ENCODE data around the gene VEZT. TPM values are rescaled to one million over a fixed set of nuclear protein-coding genes. Genes with fewer than 3 reads are reported as not detected.

The VEZT gene
- total RNA-seq, 2 experiments from 2014 or later = 52.0 to 55.6 TPM

DNA sequence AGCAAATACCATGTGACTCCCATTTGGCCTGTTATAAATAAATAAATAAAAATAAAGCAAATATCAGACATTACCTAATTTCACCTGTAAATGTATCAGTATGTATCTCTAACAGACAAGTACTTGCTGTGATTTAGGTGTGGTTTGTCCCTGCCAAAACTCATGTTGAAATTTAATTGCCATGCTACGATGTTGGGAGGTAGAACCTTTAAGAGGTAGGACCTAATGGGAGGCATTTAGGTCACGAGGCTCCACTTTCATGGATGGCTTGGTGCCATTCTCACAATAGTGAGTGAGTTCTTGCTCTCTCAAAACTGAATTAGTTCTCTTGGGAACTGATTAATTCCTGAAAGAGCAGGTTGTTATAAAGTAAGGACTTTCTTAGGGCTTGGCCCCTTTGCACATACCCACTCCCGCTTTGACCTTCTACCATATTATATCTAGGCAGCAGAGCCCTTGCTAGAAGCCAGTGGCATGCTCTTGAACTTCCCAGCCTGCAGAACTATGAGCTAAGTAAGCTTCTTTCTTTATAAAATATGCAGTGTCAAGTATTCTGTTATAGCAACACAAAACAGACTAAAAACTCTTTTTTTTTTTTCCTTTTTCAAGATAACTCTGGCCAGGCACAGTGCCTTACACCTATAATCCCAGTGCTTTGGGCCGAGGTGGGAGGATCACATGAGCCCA lies 26.0 kb downstream of the VEZT start:
- ChIA-PET POLR2A (interaction anchor here (0.6 kb wide), 1 partner anchor 230 kb away, joined by 3 read pairs; no protein-coding TSS in a partner anchor), CTCF (no interaction called here)

- ChIA-PET CTCF (no interaction called here), POLR2A (no interaction called here)
Measured at GRCh38 chr12:95244350-95244749, 26.7 kb downstream of the VEZT start.

GRCh38 chr12:95248095-95248494 lies 30.5 kb downstream of the VEZT start:
- POLR2A ChIA-PET = no interaction called here
- CTCF ChIA-PET = no interaction called here

DNA sequence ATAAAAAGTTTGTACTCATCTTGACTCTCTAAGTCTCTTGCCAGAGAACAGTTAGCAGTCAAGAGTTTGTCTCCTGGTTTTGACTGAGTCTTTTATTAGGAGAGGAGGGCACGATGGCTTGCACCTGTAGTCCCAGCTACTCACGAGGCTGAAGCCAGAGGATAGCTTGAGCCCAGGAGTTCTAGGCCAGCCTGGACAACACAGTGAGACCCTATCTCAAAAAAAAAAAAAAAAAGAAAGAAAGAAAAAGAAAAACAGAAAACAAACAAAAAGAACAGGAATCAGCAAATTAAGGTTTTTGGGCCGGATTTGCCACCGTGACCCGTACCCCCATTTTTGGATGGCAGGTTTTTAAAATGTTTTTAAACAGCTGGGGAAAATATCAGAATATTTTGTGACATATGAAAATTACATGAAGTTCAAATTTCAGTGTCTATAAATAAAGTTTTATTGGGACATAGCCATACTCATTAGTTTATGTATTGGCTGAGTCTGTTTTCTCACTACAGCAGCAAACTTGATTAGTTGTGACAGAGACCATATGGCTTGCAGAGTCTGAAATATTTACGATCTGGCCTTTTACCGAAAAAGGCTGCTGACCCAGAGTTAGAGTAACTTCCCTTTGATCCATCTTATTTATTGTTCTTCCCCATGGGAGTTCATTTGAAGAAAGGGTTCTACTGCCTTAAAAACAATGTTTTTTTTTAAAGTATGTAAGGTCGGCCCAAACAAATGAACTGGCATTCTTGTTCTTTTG lies 31.2 kb downstream of the VEZT start:
- CTCF ChIA-PET = no interaction called here

DNA sequence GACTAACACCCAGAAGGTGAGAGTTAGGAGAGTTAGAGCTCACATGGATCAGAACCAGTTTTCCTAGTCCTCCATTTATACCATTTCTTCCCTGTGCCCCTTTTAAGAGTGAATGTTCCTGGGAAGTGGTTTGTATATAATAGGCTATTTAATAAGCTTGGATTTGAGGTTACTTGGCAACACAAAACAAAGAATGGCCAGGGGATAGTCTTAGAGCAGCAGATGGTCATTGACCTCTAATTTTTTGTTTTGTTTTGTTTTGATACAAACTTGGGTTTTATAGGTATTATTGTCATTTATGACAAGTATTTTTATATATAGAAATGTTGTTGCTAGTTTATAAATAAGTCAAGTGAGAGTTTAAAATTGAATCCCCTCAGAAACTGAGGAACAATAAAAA lies 35.8 kb downstream of the VEZT start:
- POLR2A ChIA-PET = no interaction called here
- CTCF ChIA-PET = interaction anchor here (0.6 kb wide), 1 partner anchor 17 kb away, joined by 3 read pairs; no protein-coding TSS in a partner anchor

More for the DNA sequence above, 31.2 kb downstream of the VEZT start:
- POLR2A ChIA-PET = interaction anchor here (0.6 kb wide), 1 partner anchor 65 kb away, joined by 3 read pairs; no protein-coding TSS in a partner anchor

DNA sequence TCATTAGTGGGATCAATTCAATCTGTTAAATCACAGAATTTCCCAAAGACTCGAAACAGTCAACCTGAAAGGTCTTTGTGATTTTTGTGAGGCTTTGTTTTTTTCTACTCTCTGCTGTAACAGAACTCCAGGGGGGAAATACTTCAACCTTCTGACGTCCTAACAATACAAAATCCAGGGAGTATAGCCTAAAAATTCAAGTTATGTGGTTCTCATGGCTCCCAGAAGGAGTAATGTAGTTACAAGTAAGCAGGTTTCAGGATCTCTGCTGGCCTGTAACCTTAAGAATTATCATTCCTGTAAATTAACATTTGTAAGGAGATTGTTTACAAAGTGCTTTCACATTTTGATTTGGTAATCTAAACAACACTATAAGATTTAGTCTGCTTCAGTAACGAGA lies 39.9 kb downstream of the VEZT start:
- ChIA-PET POLR2A (no interaction called here), CTCF (no interaction called here)

DNA sequence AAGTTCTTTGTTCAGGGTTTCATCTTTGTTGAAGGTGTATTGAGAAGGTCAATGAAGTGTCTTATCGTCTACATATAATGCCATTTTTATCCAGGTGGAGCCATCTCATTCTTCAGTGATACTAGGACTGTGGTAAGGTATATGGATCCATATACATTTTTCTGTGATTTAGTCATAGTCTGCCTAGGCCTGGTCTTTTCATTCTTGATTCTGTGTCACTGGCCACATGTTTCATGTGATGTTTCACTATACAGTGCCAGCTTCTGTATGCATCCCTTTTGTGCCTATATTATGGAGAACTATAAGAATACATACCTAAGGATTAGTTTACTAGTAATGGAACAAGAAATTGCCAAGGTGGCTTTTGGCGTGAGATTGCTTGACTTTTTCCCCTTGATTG lies 40.5 kb downstream of the VEZT start:
- ChIA-PET CTCF (no interaction called here), POLR2A (no interaction called here)

DNA sequence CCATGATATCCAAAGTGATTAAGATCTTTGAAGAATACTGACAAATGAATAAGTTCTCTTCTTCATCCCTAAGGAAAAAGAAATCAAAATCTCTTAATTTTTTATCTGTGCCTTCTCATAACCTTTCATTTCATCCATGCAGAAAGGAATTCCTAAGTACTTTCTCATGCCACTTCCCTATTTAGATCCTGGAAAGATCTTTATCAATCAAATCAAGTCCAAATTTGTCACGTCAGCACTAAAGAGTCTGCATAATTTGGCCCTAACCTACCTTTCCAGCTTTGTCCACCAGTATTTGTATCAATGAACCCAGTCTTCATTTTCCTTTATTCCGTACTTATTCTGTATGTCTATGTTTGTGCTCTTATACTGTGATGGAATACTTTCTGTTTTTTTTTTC lies 41.2 kb downstream of the VEZT start:
- POLR2A ChIA-PET = no interaction called here
- CTCF ChIA-PET = no interaction called here

DNA sequence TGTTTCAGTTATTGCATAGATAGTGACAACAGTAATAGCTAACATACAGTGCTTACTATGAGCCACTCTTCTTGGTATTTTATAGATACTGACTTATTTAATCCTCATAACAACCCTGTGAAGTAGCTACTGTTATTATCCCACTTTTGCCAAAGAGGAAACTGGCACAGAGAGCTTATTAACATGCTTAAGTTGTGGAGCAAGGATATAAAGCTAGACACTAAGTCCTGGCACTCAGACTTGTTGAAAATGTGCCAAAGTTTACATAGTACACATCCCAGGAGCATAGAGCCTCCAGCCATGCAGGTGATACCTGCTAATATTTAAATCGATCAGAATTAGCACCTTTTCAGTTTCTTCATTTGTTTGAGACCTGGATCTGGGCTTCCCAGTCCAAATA lies 41.8 kb downstream of the VEZT start:
- ChIA-PET CTCF (no interaction called here), POLR2A (no interaction called here)

DNA sequence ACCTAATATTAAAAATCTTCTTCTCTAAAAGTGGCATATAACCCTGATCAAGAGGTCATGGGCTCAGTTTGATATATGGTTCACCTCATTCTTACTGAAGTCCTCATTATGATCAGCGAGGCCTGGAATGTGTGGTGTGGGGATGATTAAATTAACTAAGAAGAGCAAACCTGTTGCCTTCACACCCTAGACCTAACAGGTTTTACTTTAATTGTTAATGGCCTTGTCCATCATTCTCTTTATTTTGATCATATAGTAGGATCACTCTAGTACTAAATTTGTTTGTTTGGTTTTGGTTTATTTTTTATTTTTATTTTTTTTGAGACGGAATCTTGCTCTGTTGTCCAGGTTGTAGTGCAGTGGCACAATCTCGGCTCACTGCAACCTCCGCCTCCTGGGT lies 43.5 kb downstream of the VEZT start:
- ChIA-PET CTCF (no interaction called here), POLR2A (no interaction called here)

DNA sequence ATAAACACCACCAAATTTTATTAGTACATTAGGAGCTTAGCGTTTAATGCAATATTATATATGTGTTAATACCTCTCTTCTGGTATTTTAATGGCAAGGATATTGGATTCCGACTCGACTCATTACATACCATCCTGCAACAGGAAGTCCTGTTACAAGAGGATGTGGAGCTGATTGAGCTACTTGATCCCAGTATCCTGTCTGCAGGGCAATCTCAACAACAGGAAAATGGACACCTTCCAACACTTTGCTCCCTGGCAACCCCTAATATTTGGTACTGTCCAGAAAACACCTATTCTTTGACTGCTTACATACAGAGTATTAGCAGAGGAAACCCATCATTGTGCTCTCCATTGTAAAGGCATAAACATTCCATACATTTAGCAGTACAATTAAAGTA lies 45.2 kb downstream of the VEZT start:
- CTCF ChIA-PET = no interaction called here
- POLR2A ChIA-PET = no interaction called here

DNA sequence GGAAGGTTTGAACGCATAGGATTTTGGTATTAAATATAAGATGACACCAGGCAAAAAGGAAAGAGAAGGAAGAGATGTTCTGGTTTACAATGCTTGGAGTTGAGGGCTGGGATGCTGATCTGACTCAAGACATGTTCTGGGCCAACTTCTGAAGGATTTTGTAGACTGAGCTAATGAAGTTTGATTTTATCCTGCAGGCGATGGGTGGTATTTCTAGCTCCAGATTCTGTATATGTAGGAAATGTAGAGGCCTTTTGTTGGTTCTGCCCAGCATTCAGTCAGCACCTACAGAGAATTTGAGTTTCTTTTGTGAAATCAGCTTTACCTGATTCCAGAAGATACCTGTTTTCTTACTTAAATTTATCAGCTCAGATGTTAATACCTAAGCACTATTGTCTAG lies 48.2 kb downstream of the VEZT start:
- POLR2A ChIA-PET = no interaction called here
- CTCF ChIA-PET = no interaction called here

- ChIA-PET POLR2A (no interaction called here), CTCF (no interaction called here)
Measured at GRCh38 chr12:95266254-95266653, 48.6 kb downstream of the VEZT start.

- ChIA-PET POLR2A (no interaction called here), CTCF (no interaction called here)
Measured at GRCh38 chr12:95269892-95270291, 52.3 kb downstream of the VEZT start.

DNA sequence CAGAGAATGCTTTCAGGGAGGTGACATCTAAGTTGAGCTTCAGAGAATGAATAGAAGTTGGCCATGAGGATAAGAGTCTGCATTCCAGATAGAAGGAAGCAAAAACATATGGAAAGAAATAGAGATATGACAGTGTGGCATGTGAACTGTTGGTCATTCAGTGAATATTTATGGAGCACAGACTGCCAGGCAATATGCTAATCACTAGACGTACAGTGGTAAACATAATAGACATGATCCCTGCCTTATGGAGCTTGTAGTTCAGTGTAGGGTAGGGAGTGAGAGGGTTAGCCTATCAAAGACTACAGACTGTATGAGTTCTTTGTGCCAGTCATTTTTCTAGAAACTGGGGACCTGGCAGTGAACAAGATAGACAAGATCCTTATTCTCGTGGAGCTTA lies 53.9 kb downstream of the VEZT start:
- CTCF ChIA-PET = interaction anchor here (0.8 kb wide), 1 partner anchor 17 kb away, joined by 3 read pairs; no protein-coding TSS in a partner anchor
- POLR2A ChIA-PET = no interaction called here

GRCh38 chr12:95277139-95277538 lies 59.5 kb downstream of the VEZT start:
- ChIA-PET POLR2A (no interaction called here), CTCF (no interaction called here)

DNA sequence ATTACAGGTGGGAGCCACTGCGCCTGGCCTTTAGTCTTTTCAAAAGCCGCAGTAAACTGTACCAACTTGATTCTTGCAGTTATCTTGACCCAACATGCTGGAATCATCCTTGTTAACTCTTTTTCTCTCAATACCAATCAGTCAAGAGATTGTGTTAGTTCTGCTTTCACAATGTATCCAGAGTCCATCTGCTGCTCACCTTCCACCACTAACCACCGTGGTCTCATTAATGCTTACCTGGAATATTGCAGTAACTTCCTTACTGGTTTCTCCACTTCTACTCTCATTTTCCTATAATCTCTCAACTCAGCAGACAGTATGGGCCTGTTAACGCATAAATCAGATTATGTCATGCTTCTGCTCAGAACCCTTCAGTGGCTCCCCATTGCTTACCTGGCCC lies 62.2 kb downstream of the VEZT start:
- POLR2A ChIA-PET = no interaction called here
- CTCF ChIA-PET = no interaction called here

DNA sequence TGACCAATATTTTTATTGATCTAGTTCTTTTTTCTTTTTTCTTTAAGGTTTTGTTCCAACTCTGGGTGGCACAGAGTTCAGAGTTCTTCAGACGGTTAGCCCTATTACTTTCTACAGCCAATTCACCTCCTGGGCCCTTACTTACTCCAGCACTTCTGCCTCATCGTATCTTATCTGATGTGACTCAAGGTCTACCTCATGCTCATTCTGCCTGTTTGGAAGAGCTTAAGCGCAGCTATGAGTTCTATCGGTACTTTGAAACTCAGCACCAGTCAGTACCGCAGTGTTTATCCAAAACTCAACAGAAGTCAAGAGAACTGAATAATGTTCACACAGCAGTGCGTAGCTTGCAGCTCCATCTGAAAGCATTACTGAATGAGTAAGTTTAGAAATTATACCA lies 64.7 kb downstream of the VEZT start:
- CTCF ChIA-PET = no interaction called here
- POLR2A ChIA-PET = interaction anchor here (0.5 kb wide), 1 partner anchor 30 kb away, joined by 3 read pairs; no protein-coding TSS in a partner anchor

DNA sequence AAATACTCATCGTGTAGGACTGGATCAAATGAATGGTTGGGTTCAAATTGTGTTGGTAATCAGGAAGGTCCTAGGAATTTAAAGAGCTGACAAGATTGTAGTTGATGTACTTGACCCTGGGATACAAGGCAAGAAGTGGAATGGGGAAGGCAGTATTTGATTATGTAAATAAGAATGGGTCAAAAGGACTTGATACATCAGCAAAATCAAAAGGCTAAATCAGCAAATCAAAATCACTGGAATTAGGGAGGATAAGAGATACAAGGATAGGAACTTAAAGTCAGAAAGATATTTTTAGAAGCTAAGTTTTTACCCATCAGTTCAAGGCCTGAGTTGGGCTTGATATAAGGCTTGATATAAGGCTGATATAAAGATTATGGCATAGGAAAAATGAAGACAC lies 65.8 kb downstream of the VEZT start:
- CTCF ChIA-PET = no interaction called here
- POLR2A ChIA-PET = no interaction called here

- ChIA-PET CTCF (no interaction called here), POLR2A (no interaction called here)
Measured at GRCh38 chr12:95286713-95287112, 69.1 kb downstream of the VEZT start.

GRCh38 chr12:95291501-95291900 lies 73.9 kb downstream of the VEZT start:
- CTCF ChIA-PET = no interaction called here

GRCh38 chr12:95298916-95299315 lies 81.3 kb downstream of the VEZT start:
- POLR2A ChIA-PET = no interaction called here

More at GRCh38 chr12:95291501-95291900, 73.9 kb downstream of the VEZT start:
- POLR2A ChIA-PET = no interaction called here

More at GRCh38 chr12:95298916-95299315, 81.3 kb downstream of the VEZT start:
- CTCF ChIA-PET = no interaction called here
